GM12892 (cell line): ENCODE measurements around the gene EMILIN2.
"Not testable (repeated sequence)": the region's sequence is repeated elsewhere in the genome, so short reads cannot be mapped to it uniquely, and the experiment has no call there.

Experiments used
- DNase-seq: peaks from one replicate; pipeline ENCODE4 v3.0.0; 2011; ENCODE audit not compliant: insufficient read length
- FAIRE-seq: peaks from 2 replicates; lab custom pipeline; 2011; peaks lifted over from hg19 to GRCh38; lab: Jason Lieb, UNC
- POLR2A ChIP-seq: IDR thresholded peaks from 2 replicates; pipeline ENCODE4 v1.6.1; 2011; ENCODE audit warnings: low read depth, low read length, control low read depth
- POLR2AphosphoS5 ChIP-seq: IDR thresholded peaks from 2 replicates; pipeline ENCODE4 v1.6.1; 2011; ENCODE audit warnings: low read depth, low read length, control low read depth
- TAF1 ChIP-seq: IDR thresholded peaks from 2 replicates; pipeline ENCODE4 v1.6.1; 2011; ENCODE audit warnings: low read depth, mild to moderate bottlenecking, control low read depth, low read length, borderline replicate concordance

EMILIN2 gene

GRCh38 chr18:2847317-2848246 is 776 bp downstream of the EMILIN2 start:
- FAIRE-seq (no peak), DNase-seq (peak; percentile 46)
- TF ChIP-seq POLR2A = no peak
- TF ChIP-seq POLR2AphosphoS5 = no peak
- no peak for TF ChIP-seq TAF1

- TF ChIP-seq POLR2AphosphoS5 (no peak), TAF1 (no peak)
- DNase-seq (no peak), FAIRE-seq (no peak)
Observed at GRCh38 chr18:2848247-2849246, 1.7 kb downstream of the EMILIN2 start.

- no peak for TF ChIP-seq POLR2AphosphoS5
- DNase-seq = no peak
- FAIRE-seq = no peak
Observed at GRCh38 chr18:2850816-2851215, 4.0 kb downstream of the EMILIN2 start.

DNA sequence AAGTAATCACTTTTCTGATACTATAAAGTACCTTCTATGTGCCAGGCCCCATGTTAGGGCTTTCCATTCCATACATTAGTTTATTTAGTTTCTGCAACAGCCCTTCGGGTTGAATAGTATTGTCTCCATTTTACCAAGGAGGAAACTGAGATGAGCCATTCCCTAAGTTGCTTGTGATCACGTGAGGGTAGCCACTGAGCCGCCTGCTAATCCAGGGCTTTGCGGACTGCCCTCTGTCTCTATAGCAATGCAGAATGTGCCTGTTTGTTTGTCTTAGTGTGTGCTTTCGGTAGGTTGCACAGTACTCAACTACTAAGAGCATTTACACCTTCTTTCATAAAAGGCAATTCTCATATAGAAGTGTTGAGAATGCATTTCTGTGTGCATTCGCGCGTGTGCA is 5.0 kb downstream of the EMILIN2 start:
- DNase-seq (no peak), FAIRE-seq (no peak)
- no peak for TF ChIP-seq TAF1
- no peak for TF ChIP-seq POLR2A
- no peak for TF ChIP-seq POLR2AphosphoS5

- FAIRE-seq, DNase-seq: not testable (repeated sequence)
Observed at GRCh38 chr18:2852460-2852859, 5.7 kb downstream of the EMILIN2 start.

GRCh38 chr18:2853173-2853925 is 6.5 kb downstream of the EMILIN2 start:
- TF ChIP-seq POLR2A (no peak), TAF1 (no peak), POLR2AphosphoS5 (no peak)
- DNase-seq (no peak), FAIRE-seq (no peak)

DNA sequence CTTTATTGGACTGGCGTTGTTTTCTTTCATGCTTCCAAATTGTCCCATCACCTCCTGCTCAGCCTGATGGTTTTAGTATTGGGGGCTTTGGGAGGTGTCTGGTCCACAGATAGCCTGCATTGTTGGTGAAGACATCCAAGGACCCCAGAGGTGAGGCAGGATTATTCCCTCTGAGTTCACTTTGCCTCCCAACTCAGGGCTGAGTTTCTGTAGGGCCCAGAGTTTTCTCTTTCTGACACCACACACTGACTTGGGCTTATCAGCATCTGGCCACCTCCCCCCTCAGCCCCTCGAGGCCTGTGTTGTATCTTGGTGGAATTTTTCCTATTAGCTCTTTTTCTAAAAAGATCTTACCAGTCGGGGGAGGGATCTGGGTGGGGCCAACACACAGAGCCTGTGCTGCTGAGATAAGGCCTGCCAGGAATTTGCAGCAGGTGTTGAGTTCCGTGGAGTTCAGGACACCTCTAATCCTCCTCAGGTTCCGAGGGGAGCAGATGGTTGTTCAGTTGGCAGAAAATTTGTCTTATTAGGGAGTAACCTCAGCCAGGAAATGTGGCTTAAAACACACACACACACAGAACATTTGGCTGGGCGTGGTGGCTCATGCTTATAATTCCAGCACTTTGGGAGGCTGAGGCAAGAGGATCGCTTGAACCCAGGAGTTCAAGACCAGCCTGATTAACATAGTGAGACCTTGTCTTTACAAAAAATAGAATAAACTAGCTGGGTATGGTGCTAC is 7.3 kb downstream of the EMILIN2 start:
- no peak for DNase-seq
- no peak for FAIRE-seq
- TF ChIP-seq POLR2AphosphoS5 = no peak
- no peak for TF ChIP-seq POLR2A
- TF ChIP-seq TAF1 = no peak

DNA sequence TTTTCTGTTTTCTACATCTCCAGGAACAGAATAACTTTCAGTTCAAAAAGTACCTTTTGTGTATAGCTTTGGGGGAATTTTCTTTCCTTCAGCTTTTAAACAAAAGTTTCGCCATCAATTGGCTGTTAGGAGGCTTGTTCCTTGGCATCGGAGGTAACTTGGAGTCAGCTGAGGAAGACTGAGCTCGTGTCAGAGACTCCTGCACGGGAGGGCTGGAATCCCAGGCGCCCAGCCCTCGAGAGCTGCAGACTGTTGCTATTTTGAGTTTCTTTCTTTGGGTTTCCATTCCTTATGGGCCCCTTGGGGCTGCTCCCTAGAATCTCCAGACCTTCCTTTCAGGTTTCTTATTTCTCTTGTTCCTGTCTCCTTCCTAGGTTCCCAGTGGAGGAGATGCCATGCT is 8.1 kb downstream of the EMILIN2 start:
- FAIRE-seq = no peak

DNA sequence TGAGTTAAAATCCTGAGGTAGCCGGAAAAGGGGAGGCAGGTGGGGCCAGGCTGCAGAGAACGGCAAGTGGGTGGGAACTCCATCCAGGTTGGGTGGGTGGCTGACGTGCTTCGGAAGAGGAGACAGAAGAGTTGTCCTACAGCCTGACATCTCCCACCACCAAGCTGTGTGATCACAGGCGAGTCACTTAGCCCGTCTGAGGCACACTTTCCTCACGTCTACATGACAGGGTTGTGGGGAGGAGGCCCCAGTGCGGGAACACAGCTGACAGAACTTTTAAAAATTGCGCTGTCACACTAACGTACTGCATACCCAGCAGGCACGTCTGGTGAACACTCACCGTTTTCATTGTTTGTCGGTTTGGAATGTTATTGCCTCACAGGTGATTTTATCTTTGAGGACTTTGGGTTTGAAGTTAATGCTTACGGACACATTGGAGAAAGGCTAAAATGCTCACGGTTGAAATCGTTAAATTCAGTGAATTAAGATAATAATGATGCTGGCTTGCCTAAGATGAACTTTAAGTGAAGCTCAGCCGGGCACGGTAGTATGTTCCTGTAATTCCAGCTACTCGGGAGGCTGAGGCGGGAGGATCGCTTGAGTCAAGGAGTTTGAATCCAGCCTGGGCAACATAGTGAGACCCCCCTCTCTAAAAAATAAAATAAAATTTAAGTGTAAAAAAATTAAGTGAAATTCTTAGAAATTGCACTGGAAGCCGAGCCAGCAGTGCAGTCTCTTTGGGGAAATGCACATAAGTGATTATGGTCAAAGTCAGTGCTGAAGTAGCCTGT is 8.9 kb downstream of the EMILIN2 start:
- no peak for DNase-seq
- FAIRE-seq = no peak
- TF ChIP-seq POLR2A (no peak), POLR2AphosphoS5 (no peak), TAF1 (no peak)

More for the DNA sequence above, 8.1 kb downstream of the EMILIN2 start:
- TF ChIP-seq TAF1 (no peak), POLR2AphosphoS5 (no peak), POLR2A (no peak)
- DNase-seq = no peak
